PC-3 (cell line): ENCODE measurements around the gene CFAP210. TPM values are rescaled to one million over a fixed set of nuclear protein-coding genes. Genes with fewer than 3 reads are reported as not detected.

Source experiments
- ATAC-seq: fragments of 200-7000 bp; cut with Tn5 transposase; 2 replicates; pipeline ENCODE4 v1.9.1; 2020; ENCODE audit warnings: mild to moderate bottlenecking, moderate library complexity
- BruUV-seq: library from RNA; stranded (reverse); fragments of 400-500 nt; replicated peaks from 2 replicates; lab custom pipeline; 2021; lab: Mats Ljungman, UMichigan
- CTCF ChIA-PET: fragments of 300-600 bp; sonication (Branson Sonifier 250); formaldehyde crosslinking; loops from one replicate; lab custom pipeline; 2022; ENCODE audit warnings: antibody characterized with exemption; lab: Charles Lee
- POLR2A ChIA-PET: fragments of 300-600 bp; sonication (Branson Sonifier 250); formaldehyde crosslinking; loops from one replicate; lab custom pipeline; 2022; ENCODE audit warnings: antibody characterized with exemption; ENCODE audit not compliant: unreplicated experiment; lab: Charles Lee
- DNase-seq: peaks from one replicate; pipeline ENCODE4 v3.0.0-alpha.2; 2015
- H2AFZ ChIP-seq: fragments of 300-600 bp; sonication (generic); 2 replicates; pipeline ENCODE4 v1.6.0; 2016; ENCODE audit warnings: antibody characterized with exemption, low read length
- H3F3A ChIP-seq: fragments of 300-600 bp; sonication (generic); one replicate; pipeline ENCODE4 v1.6.0; 2017; ENCODE audit warnings: antibody characterized with exemption, low read length, control low read depth, mild to moderate bottlenecking; ENCODE audit not compliant: unreplicated experiment
- H3K27ac ChIP-seq: fragments of 300-600 bp; sonication (generic); 2 replicates; pipeline ENCODE4 v1.5.1; 2016; ENCODE audit warnings: mild to moderate bottlenecking, low read length
- H3K27me3 ChIP-seq: fragments of 300-600 bp; sonication (generic); 2 replicates; pipeline ENCODE4 v1.6.1; 2016; ENCODE audit warnings: low read length, mixed read lengths
- H3K36me3 ChIP-seq: fragments of 300-600 bp; sonication (generic); 2 replicates; pipeline ENCODE4 v1.6.1; 2016; ENCODE audit warnings: low read depth, mixed run types, low read length, mixed read lengths
- H3K4me1 ChIP-seq: fragments of 300-600 bp; sonication (generic); 2 replicates; pipeline ENCODE4 v1.5.1; 2016; ENCODE audit warnings: low read length; ENCODE audit not compliant: insufficient read depth
- H3K4me2 ChIP-seq: fragments of 300-600 bp; sonication (generic); 2 replicates; pipeline ENCODE4 v1.6.0; 2016; ENCODE audit warnings: low read length
- H3K4me3 ChIP-seq: fragments of 300-600 bp; sonication (generic); 2 replicates; pipeline ENCODE4 v1.5.1; 2016; ENCODE audit warnings: mild to moderate bottlenecking, low read length, mixed read lengths
- H3K79me2 ChIP-seq: fragments of 300-600 bp; sonication (generic); 2 replicates; pipeline ENCODE4 v1.6.1; 2017; ENCODE audit warnings: low read length, mixed read lengths
- H3K9ac ChIP-seq: fragments of 300-600 bp; sonication (generic); 2 replicates; pipeline ENCODE4 v1.6.0; 2016; ENCODE audit warnings: mild to moderate bottlenecking, low read length
- H3K9me2 ChIP-seq: fragments of 300-600 bp; sonication (generic); replicated peaks from 2 replicates; pipeline ENCODE4 v1.6.1; 2016; ENCODE audit warnings: mixed run types, low read length, mixed read lengths
- H3K9me3 ChIP-seq: fragments of 300-600 bp; sonication (generic); 2 replicates; pipeline ENCODE4 v1.6.1; 2016; ENCODE audit warnings: low read length, mixed read lengths
- H4K20me1 ChIP-seq: fragments of 300-600 bp; sonication (generic); 2 replicates; pipeline ENCODE4 v1.6.1; 2016; ENCODE audit warnings: low read length, mixed read lengths
- EZH2 ChIP-seq: fragments of 300-600 bp; sonication (generic); IDR thresholded peaks from one replicate; pipeline ENCODE4 v1.6.1; 2017; ENCODE audit warnings: antibody characterized with exemption, mild to moderate bottlenecking, low read length; ENCODE audit not compliant: unreplicated experiment
- EZH2phosphoT487 ChIP-seq: fragments of 300-600 bp; sonication (generic); IDR thresholded peaks from 2 replicates; pipeline ENCODE4 v1.6.1; 2018; ENCODE audit warnings: mild to moderate bottlenecking, antibody characterized with exemption, low read length, borderline replicate concordance
- intact Hi-C: fragments of 100-400 bp; cut with micrococcal nuclease; formaldehyde crosslinking; loops from 2 replicates; pipeline ENCODE4 v1.9.0; 2023
- total RNA-seq: library from RNA; depleted of rRNA; stranded (reverse); fragments of >200 nt; gene quantifications from 2 replicates; pipeline ENCODE4 v1.2.3, GENCODE V29; 2014
- TF ChIP-seq, protein P1 (sequence below): fragments of 300-600 bp; sonication (generic); conservative IDR thresholded peaks from 2 replicates; pipeline ENCODE4 v1.5.1; 2017; ENCODE audit warnings: antibody characterized with exemption, low read depth, mild to moderate bottlenecking, low read length

The CFAP210 gene
- total RNA-seq, 1 experiment from 2014 or later = not detected

DNA sequence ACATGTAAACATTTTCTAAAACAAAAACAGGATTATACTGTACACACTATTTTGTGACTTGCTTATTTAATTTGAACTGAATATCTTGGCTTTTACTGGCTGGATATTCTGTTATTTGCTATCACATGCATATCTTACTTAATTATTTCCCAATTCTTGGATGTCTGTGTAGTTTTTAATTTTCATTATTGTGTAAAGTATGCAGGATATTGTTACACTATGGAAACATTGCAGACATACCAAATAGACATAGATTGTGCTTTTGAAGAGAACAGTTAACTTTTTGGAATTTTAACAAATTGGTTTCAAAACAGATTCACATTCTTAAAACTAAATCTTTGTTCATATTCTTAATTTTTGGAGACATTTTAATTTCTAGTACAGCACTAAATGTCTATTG lies 2.2 kb upstream of the CFAP210 start:
- ChIA-PET CTCF (no interaction called here), POLR2A (no interaction called here)
- no TSS peak for BruUV-seq

DNA sequence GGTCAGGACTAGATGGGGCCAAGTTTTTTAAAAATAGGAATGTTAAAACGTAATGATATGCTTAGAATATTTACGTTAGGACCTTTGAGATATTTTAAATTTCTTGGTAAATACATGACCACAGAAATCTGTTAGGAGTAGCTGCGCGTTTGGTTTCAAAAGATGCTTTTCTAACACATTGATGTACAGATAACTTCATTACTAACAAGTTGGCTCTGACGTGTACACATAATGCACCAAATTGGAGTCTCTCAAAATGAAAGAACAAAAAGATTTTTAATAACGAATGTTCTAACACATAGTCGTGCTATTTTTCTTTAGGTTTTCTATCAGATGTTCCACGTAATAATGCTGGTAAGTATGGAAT lies 672 bp upstream of the CFAP210 start:
- TSS peak; percentile 72 for BruUV-seq
- intact Hi-C loops = loop anchor here (1.0 to 10.0 kb wide), 3 partner anchors 20 to 110 kb away; partner anchors contain the start of gene PPIG
- CTCF ChIA-PET = no interaction called here

More for the DNA sequence above, 2.2 kb upstream of the CFAP210 start:
- Histone ChIP-seq H3K9me2 (no peaks in the 10 kb centered on the region), H3F3A (no peaks in the 10 kb centered on the region), H3K36me3 (no peaks in the 10 kb centered on the region), H3K79me2 (peaks cover 14% of the 10 kb centered on the region; the same call in 1 of the 2 replicates), H4K20me1 (no peaks in the 10 kb centered on the region), H3K4me3 (no peak overlapping the region), H3K27me3 (no peaks in the 10 kb centered on the region), H2AFZ (no peak overlapping the region), H3K27ac (peak overlapping the region; percentile 78), H3K4me1 (peaks cover 21% of the 10 kb centered on the region), H3K9ac (peak overlapping the region; percentile 88; the same call in 1 of the 2 replicates), H3K9me3 (no peaks in the 10 kb centered on the region), H3K4me2 (peak overlapping the region; percentile 86; the same call in 1 of the 2 replicates)
- TF ChIP-seq EZH2 = no peak
- TF ChIP-seq, protein P1, sequence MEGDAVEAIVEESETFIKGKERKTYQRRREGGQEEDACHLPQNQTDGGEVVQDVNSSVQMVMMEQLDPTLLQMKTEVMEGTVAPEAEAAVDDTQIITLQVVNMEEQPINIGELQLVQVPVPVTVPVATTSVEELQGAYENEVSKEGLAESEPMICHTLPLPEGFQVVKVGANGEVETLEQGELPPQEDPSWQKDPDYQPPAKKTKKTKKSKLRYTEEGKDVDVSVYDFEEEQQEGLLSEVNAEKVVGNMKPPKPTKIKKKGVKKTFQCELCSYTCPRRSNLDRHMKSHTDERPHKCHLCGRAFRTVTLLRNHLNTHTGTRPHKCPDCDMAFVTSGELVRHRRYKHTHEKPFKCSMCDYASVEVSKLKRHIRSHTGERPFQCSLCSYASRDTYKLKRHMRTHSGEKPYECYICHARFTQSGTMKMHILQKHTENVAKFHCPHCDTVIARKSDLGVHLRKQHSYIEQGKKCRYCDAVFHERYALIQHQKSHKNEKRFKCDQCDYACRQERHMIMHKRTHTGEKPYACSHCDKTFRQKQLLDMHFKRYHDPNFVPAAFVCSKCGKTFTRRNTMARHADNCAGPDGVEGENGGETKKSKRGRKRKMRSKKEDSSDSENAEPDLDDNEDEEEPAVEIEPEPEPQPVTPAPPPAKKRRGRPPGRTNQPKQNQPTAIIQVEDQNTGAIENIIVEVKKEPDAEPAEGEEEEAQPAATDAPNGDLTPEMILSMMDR = no peak
- no peak for TF ChIP-seq EZH2phosphoT487
- DNase-seq (no peak), ATAC-seq (no peak)
- intact Hi-C loops = loop anchor here (10.0 kb wide), 1 partner anchor 112 kb away; the partner anchor contains the start of gene PPIG

More for the DNA sequence above, 672 bp upstream of the CFAP210 start:
- Histone ChIP-seq H3K36me3 (no peaks in the 10 kb centered on the region), H3K4me1 (peaks cover 21% of the 10 kb centered on the region), H3K4me3 (peak overlapping the region; percentile 70), H3F3A (no peaks in the 10 kb centered on the region), H3K27ac (peak overlapping the region; percentile 78), H4K20me1 (no peaks in the 10 kb centered on the region), H3K9me2 (no peaks in the 10 kb centered on the region), H3K4me2 (peak overlapping the region; percentile 86), H3K27me3 (no peaks in the 10 kb centered on the region), H3K9me3 (0 out of 2 replicates have a peak, but pooled peaks cover 4% of the 10 kb centered on the region), H2AFZ (peak overlapping the region; percentile 84), H3K9ac (peak overlapping the region; percentile 88), H3K79me2 (peaks cover 14% of the 10 kb centered on the region; the same call in 1 of the 2 replicates)
- TF ChIP-seq EZH2phosphoT487 = no peak
- no peak for TF ChIP-seq EZH2
- TF ChIP-seq, protein P1 = no peak
- no peak for ATAC-seq
- peak; percentile 22 for DNase-seq
- POLR2A ChIA-PET = no interaction called here
